Tibial artery (tissue), 4 donors: ENCODE results near the gene LYG1.
"Not testable (repeated sequence)": the region's sequence is repeated elsewhere in the genome, so short reads cannot be mapped to it uniquely, and the experiment has no call there.

Experiments
- DNase-seq, 2 donors: peaks; one replicate each; pipeline ENCODE4 v3.0.0-alpha.2; 2019
- H3K27ac ChIP-seq, 2 donors: fragments of 200-600 bp; sonication (generic) in 1 of 2; 1 replicate in 1 of 2; 2 replicates in 1 of 2; pipeline ENCODE4 v1.5.1; 2018 to 2019; ENCODE audit warnings: mild to moderate bottlenecking in 1 of 2
- H3K27me3 ChIP-seq, 2 donors: fragments of 200-600 bp; sonication (generic) in 1 of 2; one replicate each; pipeline versions ENCODE4 v1.5.1 to v1.6.0; 2016 to 2019
- H3K36me3 ChIP-seq, 3 donors: fragments of 200-600 bp; sonication (generic) in 2 of 3; one replicate each; pipeline ENCODE4 v1.5.1; 2016 to 2019; ENCODE audit warnings: mild to moderate bottlenecking in 2 of 3
- H3K4me1 ChIP-seq, 4 donors: fragments of 200-600 bp; sonication (generic) in 2 of 4; 1 replicate in 3 of 4; 2 replicates in 1 of 4; pipeline ENCODE4 v1.5.1; 2016 to 2019
- H3K4me3 ChIP-seq, 2 donors: fragments of 200-600 bp; sonication (generic) in 1 of 2; 1 replicate in 1 of 2; 2 replicates in 1 of 2; pipeline ENCODE4 v1.5.1; 2018 to 2019; ENCODE audit warnings: mild to moderate bottlenecking in 2 of 2
- H3K9me3 ChIP-seq, 3 donors: fragments of 200-600 bp; sonication (generic) in 1 of 3; one replicate each; pipeline ENCODE4 v1.5.1; 2016 to 2019
- intact Hi-C: fragments of 100-400 bp; cut with DNase I; formaldehyde crosslinking; loops from one replicate; pipeline ENCODE4 v1.15.0; 2023; ENCODE audit warnings: low total_unique reads
- TF ChIP-seq, protein P1 (sequence below), 2 experiments: fragments of 200-600 bp in 1 of 2; fragments of 450-650 bp in 1 of 2; IDR thresholded peaks; one replicate each; pipeline ENCODE4 v1.5.1; 2017 to 2019; ENCODE audit warnings: antibody characterized with exemption in 2 of 2, mild to moderate bottlenecking in 1 of 2, moderate library complexity in 1 of 2

The LYG1 gene

DNA sequence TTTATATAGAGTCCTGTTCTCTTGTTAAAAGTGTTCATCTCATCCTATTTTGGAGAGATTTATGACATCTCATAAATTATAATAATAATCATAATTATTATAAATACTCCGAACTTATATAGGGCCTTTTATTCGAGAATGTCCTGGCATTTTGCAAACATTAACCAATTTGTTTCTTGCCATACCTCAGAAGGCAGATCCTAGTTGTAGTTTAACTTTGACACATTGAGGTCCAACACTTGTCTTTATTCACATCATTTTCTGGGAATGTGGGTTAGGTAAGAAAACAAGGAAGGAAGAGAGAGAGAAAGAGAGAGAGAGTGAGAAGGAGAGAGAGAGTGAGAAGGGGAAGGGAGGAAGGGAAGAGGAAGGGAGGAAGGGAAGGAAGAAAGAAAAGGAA is at the start of gene LYG1:
Gene LYG1, minus strand, starts transcription at position 101 of the 400 bp plus-strand sequence. CDS start 5,527 bp downstream, outside the sequence.
- H3K36me3 ChIP-seq: peaks cover 8 to 14% (median 10%) of the 10 kb centered on the region in 3 donors
- H3K4me1 ChIP-seq, H3K4me3 ChIP-seq, DNase-seq, intact Hi-C loops, H3K27ac ChIP-seq, H3K9me3 ChIP-seq, H3K27me3 ChIP-seq: not testable (repeated sequence)

- no peak overlapping the region for H3K4me3 ChIP-seq
- intact Hi-C loops: no loop called here
- H3K27me3 ChIP-seq: no peaks in the 10 kb centered on the region
- H3K27ac ChIP-seq: no peak overlapping the region
- TF ChIP-seq, protein P1, sequence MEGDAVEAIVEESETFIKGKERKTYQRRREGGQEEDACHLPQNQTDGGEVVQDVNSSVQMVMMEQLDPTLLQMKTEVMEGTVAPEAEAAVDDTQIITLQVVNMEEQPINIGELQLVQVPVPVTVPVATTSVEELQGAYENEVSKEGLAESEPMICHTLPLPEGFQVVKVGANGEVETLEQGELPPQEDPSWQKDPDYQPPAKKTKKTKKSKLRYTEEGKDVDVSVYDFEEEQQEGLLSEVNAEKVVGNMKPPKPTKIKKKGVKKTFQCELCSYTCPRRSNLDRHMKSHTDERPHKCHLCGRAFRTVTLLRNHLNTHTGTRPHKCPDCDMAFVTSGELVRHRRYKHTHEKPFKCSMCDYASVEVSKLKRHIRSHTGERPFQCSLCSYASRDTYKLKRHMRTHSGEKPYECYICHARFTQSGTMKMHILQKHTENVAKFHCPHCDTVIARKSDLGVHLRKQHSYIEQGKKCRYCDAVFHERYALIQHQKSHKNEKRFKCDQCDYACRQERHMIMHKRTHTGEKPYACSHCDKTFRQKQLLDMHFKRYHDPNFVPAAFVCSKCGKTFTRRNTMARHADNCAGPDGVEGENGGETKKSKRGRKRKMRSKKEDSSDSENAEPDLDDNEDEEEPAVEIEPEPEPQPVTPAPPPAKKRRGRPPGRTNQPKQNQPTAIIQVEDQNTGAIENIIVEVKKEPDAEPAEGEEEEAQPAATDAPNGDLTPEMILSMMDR (IDR thresholded peaks at IDR 0.05): no peak
- no peak for DNase-seq
- no peaks in the 10 kb centered on the region for H3K9me3 ChIP-seq
- no peaks in the 10 kb centered on the region for H3K4me1 ChIP-seq
- H3K36me3 ChIP-seq: no peaks in the 10 kb centered on the region
These were observed 49.2 kb upstream of the LYG1 start for GRCh38 chr2:99350194-99350593.

GRCh38 chr2:99348173-99348572 is 47.2 kb upstream of the LYG1 start:
- Histone ChIP-seq H3K27ac (no peak overlapping the region), H3K36me3 (no peaks in the 10 kb centered on the region), H3K4me1 (no peaks in the 10 kb centered on the region), H3K9me3 (no peaks in the 10 kb centered on the region), H3K27me3 (no peaks in the 10 kb centered on the region), H3K4me3 (no peak overlapping the region)
- no peak for DNase-seq
- intact Hi-C loops: no loop called here
- TF ChIP-seq, protein P1 (IDR thresholded peaks at IDR 0.05): no peak

GRCh38 chr2:99346218-99346617 is 45.2 kb upstream of the LYG1 start:
- Histone ChIP-seq H3K4me1 (no peaks in the 10 kb centered on the region), H3K27ac (no peak overlapping the region), H3K9me3 (no peaks in the 10 kb centered on the region), H3K27me3 (no peaks in the 10 kb centered on the region), H3K4me3 (no peak overlapping the region), H3K36me3 (no peaks in the 10 kb centered on the region)
- TF ChIP-seq, protein P1 (IDR thresholded peaks at IDR 0.05): no peak
- no peak for DNase-seq
- intact Hi-C loops: no loop called here

GRCh38 chr2:99345446-99345845 is 44.4 kb upstream of the LYG1 start:
- DNase-seq, H3K27me3 ChIP-seq, H3K9me3 ChIP-seq, H3K27ac ChIP-seq, H3K4me1 ChIP-seq, intact Hi-C loops, H3K4me3 ChIP-seq, H3K36me3 ChIP-seq: not testable (repeated sequence)

DNA sequence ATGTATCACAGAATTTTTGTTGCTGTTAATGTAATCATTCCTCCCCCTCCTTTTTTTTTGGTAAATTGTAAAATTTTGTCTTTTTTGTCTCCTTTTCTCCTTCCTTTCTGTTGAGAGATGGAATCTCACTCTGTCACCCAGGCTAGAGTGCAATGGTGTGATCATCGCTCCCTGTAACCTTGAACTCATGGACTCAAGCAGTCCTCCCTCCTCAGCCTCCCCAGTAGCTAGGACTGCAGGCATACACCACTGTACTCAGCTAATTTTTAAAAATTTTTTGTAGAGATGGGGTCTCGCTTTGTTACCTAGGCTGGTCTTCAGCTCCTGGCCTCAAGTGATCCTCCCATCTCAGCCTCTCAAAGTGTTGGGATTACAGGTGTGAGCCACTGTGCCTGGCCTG is 41.5 kb upstream of the LYG1 start:
- no peaks in the 10 kb centered on the region for H3K9me3 ChIP-seq
- H3K4me1 ChIP-seq: peaks cover 0 to 21% (median 11%) of the 10 kb centered on the region in 4 donors
- intact Hi-C loops: no loop called here
- no peak for DNase-seq
- H3K27ac ChIP-seq: no peak overlapping the region
- no peaks in the 10 kb centered on the region for H3K27me3 ChIP-seq
- H3K36me3 ChIP-seq: no peaks in the 10 kb centered on the region
- H3K4me3 ChIP-seq: no peak overlapping the region
- TF ChIP-seq, protein P1 (IDR thresholded peaks at IDR 0.05): no peak

DNA sequence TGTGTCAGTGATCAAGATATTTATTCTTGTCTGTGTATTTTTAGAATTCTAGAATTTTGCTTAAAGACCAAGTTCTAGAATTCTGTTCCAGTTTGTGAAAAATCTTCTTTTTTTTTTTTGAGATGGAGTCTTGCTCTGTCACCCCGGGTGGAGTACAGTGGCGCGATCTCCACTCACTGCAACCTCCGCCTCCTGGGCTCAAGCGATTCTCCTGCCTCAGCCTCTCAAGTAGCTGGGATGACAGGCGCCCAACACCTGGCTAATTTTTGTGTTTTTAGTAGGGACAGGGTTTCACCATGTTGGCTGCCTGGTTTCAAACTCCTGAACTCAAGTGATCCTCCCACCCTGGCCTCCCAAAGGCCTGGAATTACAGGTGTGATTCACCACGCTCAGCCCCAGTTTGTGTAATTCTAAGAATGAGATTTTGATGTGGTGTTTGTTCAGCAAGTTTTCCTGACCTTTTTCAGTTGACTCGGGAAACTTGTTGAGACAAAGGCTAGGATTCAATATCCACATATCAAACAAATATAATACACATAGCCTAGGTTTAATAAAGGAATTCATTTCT is 39.8 kb upstream of the LYG1 start:
- intact Hi-C loops: no loop called here
- H3K36me3 ChIP-seq: no peaks in the 10 kb centered on the region
- no peak for DNase-seq
- no peak overlapping the region for H3K27ac ChIP-seq
- H3K4me3 ChIP-seq: no peak overlapping the region
- H3K4me1 ChIP-seq: peaks cover 0 to 21% (median 11%) of the 10 kb centered on the region in 4 donors
- no peaks in the 10 kb centered on the region for H3K9me3 ChIP-seq
- TF ChIP-seq, protein P1 (IDR thresholded peaks at IDR 0.05): no peak
- H3K27me3 ChIP-seq: no peaks in the 10 kb centered on the region
